ENCODE results near the gene GPR84. TPM values are rescaled to one million over a fixed set of nuclear protein-coding genes. Genes with fewer than 3 reads are reported as not detected.

GPR84 gene
- total and polyA plus RNA-seq, 7 experiments from 2014 or later: 1.2 to 13.1 (median 3.9) TPM; not detected in 4

GRCh38 chr12:54352891-54353874, 11.1 kb downstream of the GPR84 start:
- peaks cover 0 to 18% of the 10 kb centered on the region in 2 donors for H3K4me1 ChIP-seq (ENCODE audit: control insufficient read depth in 2 of 2, insufficient read depth in 2 of 2, low read length in 2 of 2)
- ChIA-PET POLR2A (interaction anchor here (0.7 to 3.3 kb wide), 13 partner anchors 10 to 93 kb away, joined by 3 to 14 read pairs (median 4); partner anchors contain the start of genes CBX5, COPZ1 and HNRNPA1), CTCF (interaction anchor here (0.7 to 2.9 kb wide), 10 partner anchors 9 to 101 kb away, joined by 3 to 10 read pairs (median 4); partner anchors contain the start of gene COPZ1)
- no peaks in the 10 kb centered on the region for H3K27me3 Mint-ChIP-seq
- peaks cover 0 to 31% (median 18%) of the 10 kb centered on the region in 3 experiments for H3K36me3 ChIP-seq (ENCODE audit: control insufficient read depth in 2 of 3, insufficient read depth in 3 of 3, low read length in 3 of 3)
- H3K9me3 Mint-ChIP-seq: no peaks in the 10 kb centered on the region
- intact Hi-C loops (cut with micrococcal nuclease): loop anchor here in 1 of 2 donors (2.0 kb wide), 1 partner anchor 16 kb away; no protein-coding TSS in a partner anchor
- DNase-seq (no peak), ATAC-seq (no peak)
- H3K27ac ChIP-seq (ENCODE audit: low read depth, low read length): peak overlapping the region; percentile 63
- H3K4me1 Mint-ChIP-seq: peaks cover 11 to 33% (median 18%) of the 10 kb centered on the region in 7 donors
- no peaks in the 10 kb centered on the region for H3K27me3 ChIP-seq (ENCODE audit: control insufficient read depth in 2 of 2, insufficient read depth in 2 of 2, low read length in 2 of 2)
- H3K36me3 Mint-ChIP-seq: peaks cover 6 to 18% (median 15%) of the 10 kb centered on the region in 5 donors
- H3K9me3 ChIP-seq (ENCODE audit: control insufficient read depth in 2 of 3, low read length in 3 of 3): no peaks in the 10 kb centered on the region
- H3K4me3 Mint-ChIP-seq: peak overlapping the region in 9 of 10 donors; percentile 70 to 93 (median 85)
- H3K4me3 ChIP-seq (ENCODE audit: low read length): no peak overlapping the region
- H3K27ac Mint-ChIP-seq: peak overlapping the region in 5 of 9 donors; percentile 83 to 93 (median 85)

DNA sequence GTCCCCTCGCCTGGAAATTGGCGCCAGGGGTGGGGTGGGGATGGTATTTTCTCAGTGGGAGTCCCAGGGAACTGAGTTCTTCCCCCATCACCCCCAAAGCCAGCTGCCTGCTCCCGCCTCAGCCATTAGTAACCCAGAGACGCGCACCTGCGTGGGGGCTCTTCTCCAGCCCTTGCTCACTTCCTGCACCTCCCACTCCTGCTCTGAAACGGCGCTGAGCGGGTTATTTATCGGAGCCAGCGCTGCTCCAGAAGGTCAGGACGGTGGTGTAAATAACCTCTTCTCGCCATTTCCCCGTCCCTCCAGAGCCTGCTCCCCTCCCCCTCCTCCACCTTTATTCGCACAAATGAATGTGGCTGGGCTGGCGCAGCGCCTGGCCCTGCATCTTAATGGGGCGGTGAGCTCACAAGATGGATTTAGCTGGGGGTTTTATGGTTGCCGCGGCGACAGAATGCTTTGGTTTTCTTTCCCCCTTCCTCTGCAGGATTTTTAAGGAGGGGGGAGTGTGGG, 12.2 kb downstream of the GPR84 start:
- CTCF ChIA-PET: interaction anchor here (0.6 to 2.9 kb wide), 9 partner anchors 8 to 150 kb away, joined by 3 to 10 read pairs (median 5); partner anchors contain the start of gene COPZ1
- Mint-ChIP-seq H3K27ac (peak overlapping the region; percentile 58 to 93 (median 85)), H3K4me1 (peaks cover 11 to 30% (median 18%) of the 10 kb centered on the region in 7 donors), H3K9me3 (no peaks in the 10 kb centered on the region), H3K27me3 (no peaks in the 10 kb centered on the region), H3K4me3 (peak overlapping the region; percentile 70 to 93 (median 85)), H3K36me3 (peaks cover 13 to 29% (median 21%) of the 10 kb centered on the region in 5 donors)
- POLR2A ChIA-PET: interaction anchor here (0.9 to 3.3 kb wide), 10 partner anchors 9 to 92 kb away, joined by 3 to 14 read pairs (median 4); partner anchors contain the start of genes CBX5, COPZ1 and HNRNPA1
- Histone ChIP-seq H3K4me3 (ENCODE audit: low read length) (peak overlapping the region; percentile 43), H3K4me1 (ENCODE audit: control insufficient read depth in 2 of 2, insufficient read depth in 2 of 2, low read length in 2 of 2) (peaks cover 0 to 9% of the 10 kb centered on the region in 2 donors), H3K9me3 (ENCODE audit: control insufficient read depth in 2 of 3, low read length in 3 of 3) (no peaks in the 10 kb centered on the region), H3K36me3 (ENCODE audit: control insufficient read depth in 2 of 3, insufficient read depth in 3 of 3, low read length in 3 of 3) (peaks cover 0 to 41% (median 18%) of the 10 kb centered on the region in 3 experiments), H3K27ac (ENCODE audit: low read depth, low read length) (peak overlapping the region; percentile 63), H3K27me3 (ENCODE audit: control insufficient read depth in 2 of 2, insufficient read depth in 2 of 2, low read length in 2 of 2) (no peaks in the 10 kb centered on the region)
- peak; percentile 65 for ATAC-seq
- DNase-seq: peak in 8 of 9 donors; percentile 11 to 62 (median 35)
- intact Hi-C loops (cut with micrococcal nuclease): loop anchor here in 1 of 2 donors (2.0 kb wide), 1 partner anchor 15 kb away; no protein-coding TSS in a partner anchor

DNA sequence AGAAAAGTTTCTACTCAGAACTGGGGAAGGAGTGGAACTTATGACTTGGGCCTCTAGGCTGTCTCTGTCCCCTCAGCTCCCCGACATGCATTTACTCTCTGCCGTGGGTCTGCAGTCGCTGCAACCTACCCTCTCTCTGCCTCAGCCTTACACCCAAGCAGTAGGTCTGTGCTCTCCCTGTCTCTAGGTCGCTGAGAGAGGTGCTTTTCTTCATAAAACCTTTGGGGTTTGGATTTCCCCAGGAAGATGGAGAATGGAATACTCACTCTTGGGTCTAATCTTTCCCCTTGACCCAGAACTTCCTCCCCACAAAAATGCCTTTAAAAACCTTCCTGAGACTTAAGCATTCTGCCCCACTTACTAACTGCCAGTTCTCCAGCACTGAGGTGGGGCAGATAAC, 12.9 kb downstream of the GPR84 start:
- peak overlapping the region in 7 of 9 donors; percentile 83 to 93 (median 88) for H3K27ac Mint-ChIP-seq
- peaks cover 0 to 9% of the 10 kb centered on the region in 2 donors for H3K4me1 ChIP-seq (ENCODE audit: control insufficient read depth in 2 of 2, insufficient read depth in 2 of 2, low read length in 2 of 2)
- H3K4me1 Mint-ChIP-seq: peaks cover 9 to 28% (median 18%) of the 10 kb centered on the region in 7 donors
- no peak overlapping the region for H3K4me3 ChIP-seq (ENCODE audit: low read length)
- intact Hi-C loops (cut with micrococcal nuclease): no loop called here
- H3K9me3 Mint-ChIP-seq: no peaks in the 10 kb centered on the region
- ChIA-PET CTCF (interaction anchor here (2.7 to 2.9 kb wide), 2 partner anchors 17 to 27 kb away, joined by 8 to 10 read pairs; partner anchors contain the start of gene COPZ1), POLR2A (interaction anchor here (1.0 to 3.3 kb wide), 4 partner anchors 10 to 71 kb away, joined by 3 to 14 read pairs (median 4); partner anchors contain the start of genes CBX5 and HNRNPA1)
- H3K9me3 ChIP-seq (ENCODE audit: control insufficient read depth in 2 of 3, low read length in 3 of 3): no peaks in the 10 kb centered on the region
- H3K27me3 Mint-ChIP-seq: no peaks in the 10 kb centered on the region
- peaks cover 14 to 32% (median 21%) of the 10 kb centered on the region in 5 donors for H3K36me3 Mint-ChIP-seq
- no peaks in the 10 kb centered on the region for H3K27me3 ChIP-seq (ENCODE audit: control insufficient read depth in 2 of 2, insufficient read depth in 2 of 2, low read length in 2 of 2)
- DNase-seq (no peak), ATAC-seq (no peak)
- peaks cover 0 to 49% (median 24%) of the 10 kb centered on the region in 3 experiments for H3K36me3 ChIP-seq (ENCODE audit: control insufficient read depth in 2 of 3, insufficient read depth in 3 of 3, low read length in 3 of 3)
- peak overlapping the region; percentile 63 for H3K27ac ChIP-seq (ENCODE audit: low read depth, low read length)
- peak overlapping the region in 6 of 10 donors; percentile 82 to 93 (median 85) for H3K4me3 Mint-ChIP-seq

GRCh38 chr12:54350743-54351142, 13.5 kb downstream of the GPR84 start:
- Mint-ChIP-seq H3K4me3 (peak overlapping the region in 1 of 10 donors; percentile 93), H3K27ac (peak overlapping the region in 5 of 9 donors; percentile 31 to 85 (median 78)), H3K9me3 (no peaks in the 10 kb centered on the region), H3K27me3 (no peaks in the 10 kb centered on the region), H3K36me3 (peaks cover 14 to 32% (median 21%) of the 10 kb centered on the region in 5 donors), H3K4me1 (peaks cover 9 to 23% (median 18%) of the 10 kb centered on the region in 7 donors)
- intact Hi-C loops (cut with micrococcal nuclease): no loop called here
- CTCF ChIA-PET: interaction anchor here (2.7 to 2.9 kb wide), 2 partner anchors 18 to 26 kb away, joined by 8 to 10 read pairs; partner anchors contain the start of gene COPZ1
- Histone ChIP-seq H3K27me3 (ENCODE audit: control insufficient read depth in 2 of 2, insufficient read depth in 2 of 2, low read length in 2 of 2) (no peaks in the 10 kb centered on the region), H3K4me1 (ENCODE audit: control insufficient read depth in 2 of 2, insufficient read depth in 2 of 2, low read length in 2 of 2) (peaks cover 0 to 9% of the 10 kb centered on the region in 2 donors), H3K4me3 (ENCODE audit: low read length) (no peak overlapping the region), H3K9me3 (ENCODE audit: control insufficient read depth in 2 of 3, low read length in 3 of 3) (no peaks in the 10 kb centered on the region), H3K27ac (ENCODE audit: low read depth, low read length) (no peak overlapping the region), H3K36me3 (ENCODE audit: control insufficient read depth in 2 of 3, insufficient read depth in 3 of 3, low read length in 3 of 3) (peaks cover 0 to 50% (median 24%) of the 10 kb centered on the region in 3 experiments)
- DNase-seq (no peak), ATAC-seq (no peak)
- POLR2A ChIA-PET: interaction anchor here (1.0 to 3.3 kb wide), 5 partner anchors 9 to 71 kb away, joined by 3 to 14 read pairs (median 4); partner anchors contain the start of genes CBX5 and HNRNPA1

DNA sequence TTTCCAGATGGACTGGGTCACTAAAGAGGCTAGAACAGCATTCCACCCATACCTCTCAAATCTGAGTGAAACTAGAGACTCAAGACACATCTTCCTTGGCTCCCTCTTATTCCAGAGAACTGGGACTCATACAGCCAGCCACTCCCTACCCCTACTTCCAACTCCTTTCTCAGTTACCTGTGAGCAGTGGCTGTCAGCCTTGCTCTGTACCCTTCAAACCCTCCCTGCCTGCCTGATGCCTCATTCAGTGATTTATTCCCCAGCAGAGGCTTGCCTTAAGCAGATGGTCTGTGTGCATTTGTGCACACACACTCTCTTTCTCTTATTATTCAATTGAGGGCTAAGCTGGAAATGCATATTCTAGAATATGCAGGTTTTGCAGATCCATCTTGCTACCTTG, 14.6 kb downstream of the GPR84 start:
- H3K36me3 Mint-ChIP-seq: peaks cover 14 to 37% (median 27%) of the 10 kb centered on the region in 5 donors
- peaks cover 9 to 22% (median 18%) of the 10 kb centered on the region in 7 donors for H3K4me1 Mint-ChIP-seq
- no peaks in the 10 kb centered on the region for H3K9me3 Mint-ChIP-seq
- DNase-seq: no peak
- intact Hi-C loops (cut with micrococcal nuclease): no loop called here
- CTCF ChIA-PET: interaction anchor here (1.5 kb wide), 1 partner anchor 13 kb away, joined by 3 read pairs; no protein-coding TSS in a partner anchor
- H3K4me1 ChIP-seq (ENCODE audit: control insufficient read depth in 2 of 2, insufficient read depth in 2 of 2, low read length in 2 of 2): peaks cover 0 to 9% of the 10 kb centered on the region in 2 donors
- no peaks in the 10 kb centered on the region for H3K27me3 Mint-ChIP-seq
- POLR2A ChIA-PET: interaction anchor here (1.0 kb wide), 1 partner anchor 17 kb away, joined by 4 read pairs; no protein-coding TSS in a partner anchor
- no peak overlapping the region for H3K4me3 Mint-ChIP-seq
- H3K27ac Mint-ChIP-seq: peak overlapping the region in 3 of 9 donors; percentile 4 to 62 (median 44)
- ATAC-seq: no peak
- H3K36me3 ChIP-seq (ENCODE audit: control insufficient read depth in 2 of 3, insufficient read depth in 3 of 3, low read length in 3 of 3): peaks cover 0 to 59% (median 31%) of the 10 kb centered on the region in 3 experiments
- no peaks in the 10 kb centered on the region for H3K9me3 ChIP-seq (ENCODE audit: control insufficient read depth in 2 of 3, low read length in 3 of 3)
- no peak overlapping the region for H3K27ac ChIP-seq (ENCODE audit: low read depth, low read length)
- no peak overlapping the region for H3K4me3 ChIP-seq (ENCODE audit: low read length)
- H3K27me3 ChIP-seq (ENCODE audit: control insufficient read depth in 2 of 2, insufficient read depth in 2 of 2, low read length in 2 of 2): no peaks in the 10 kb centered on the region
